K562 (cell line): Measurements from ENCODE around the gene MYH9. TPM values are rescaled to one million over a fixed set of nuclear protein-coding genes. Genes with fewer than 3 reads are reported as not detected.

Experiments used
- ATF1 ChIP-seq, 2 experiments: fragments of 450-650 bp in 1 of 2; IDR thresholded peaks; 2 replicates each; pipeline ENCODE4 v1.6.1; 2016; ENCODE audit warnings: missing compliant biosample characterization in 1 of 2, missing genetic modification characterization in 1 of 2
- E2F6 ChIP-seq, 2 experiments: IDR thresholded peaks; 2 replicates each; pipeline ENCODE4 v1.6.1; 2011; ENCODE audit warnings: borderline replicate concordance in 1 of 2, control low read depth in 1 of 2, low read depth in 1 of 2, low read length in 1 of 2, mild to moderate bottlenecking in 1 of 2, mixed read lengths in 1 of 2, moderate library complexity in 1 of 2; ENCODE audit not compliant: insufficient read depth in 1 of 2, insufficient read length in 1 of 2, poor library complexity in 1 of 2, severe bottlenecking in 1 of 2; ENCODE audit errors: extremely low read depth in 1 of 2
- EZH2 ChIP-seq: IDR thresholded peaks from 2 replicates; pipeline ENCODE4 v1.6.1; 2012; ENCODE audit warnings: low read depth, mild to moderate bottlenecking, inconsistent platforms, low read length, borderline replicate concordance
- FOXA1 ChIP-seq: fragments of 450-650 bp; IDR thresholded peaks from 2 replicates; pipeline ENCODE4 v1.6.1; 2016; ENCODE audit warnings: mild to moderate bottlenecking, borderline replicate concordance
- MCM5 ChIP-seq: fragments of 450-650 bp; IDR thresholded peaks from 2 replicates; pipeline ENCODE4 v1.6.1; 2016; ENCODE audit warnings: low read depth
- NFE2L1 ChIP-seq: fragments of 450-650 bp; IDR thresholded peaks from 2 replicates; pipeline ENCODE4 v1.6.1; 2016; ENCODE audit warnings: missing genetic modification characterization, low read depth, mild to moderate bottlenecking, missing compliant biosample characterization, moderate library complexity, borderline replicate concordance
- NFYB ChIP-seq: IDR thresholded peaks from 2 replicates; pipeline ENCODE4 v1.6.1; 2011; ENCODE audit warnings: mild to moderate bottlenecking, moderate library complexity; ENCODE audit not compliant: insufficient read length; ENCODE audit errors: extremely low read depth
- NR4A1 ChIP-seq, 2 experiments: fragments of 250-450 bp in 1 of 2; fragments of 450-650 bp in 1 of 2; sonication (Bioruptor Pico) in 1 of 2; IDR thresholded peaks; 2 replicates each; pipeline versions ENCODE4 v1.4.0 to v1.6.1; 2016 to 2020; ENCODE audit warnings: mild to moderate bottlenecking in 2 of 2, missing compliant biosample characterization in 1 of 2, missing genetic modification characterization in 1 of 2, moderate library complexity in 1 of 2
- RBM17 ChIP-seq: fragments of 200-400 bp; formaldehyde crosslinking; IDR thresholded peaks from 2 replicates; pipeline ENCODE4 v1.6.1; 2017; ENCODE audit warnings: low read depth, mild to moderate bottlenecking, low read length, borderline replicate concordance
- SIN3A ChIP-seq, 2 experiments: fragments of 150-350 bp in 1 of 2; IDR thresholded peaks; 2 replicates each; pipeline ENCODE4 v1.6.1; 2011 to 2016; ENCODE audit warnings: borderline replicate concordance in 2 of 2, low read depth in 2 of 2, low read length in 2 of 2, mild to moderate bottlenecking in 2 of 2, moderate library complexity in 2 of 2; ENCODE audit not compliant: control insufficient read depth in 1 of 2
- SIRT6 ChIP-seq: IDR thresholded peaks from one replicate; pipeline ENCODE4 v1.6.1; 2012; ENCODE audit warnings: low read depth, mild to moderate bottlenecking, control low read depth, inconsistent platforms, low read length, moderate library complexity
- SMARCB1 ChIP-seq: IDR thresholded peaks from 2 replicates; pipeline ENCODE4 v1.6.1; 2011; ENCODE audit warnings: improper control_type of control experiment, low read depth; ENCODE audit not compliant: insufficient read length
- ZNF316 ChIP-seq: fragments of 450-650 bp; IDR thresholded peaks from 2 replicates; pipeline ENCODE4 v1.6.1; 2016
- ZNF384 ChIP-seq: IDR thresholded peaks from 2 replicates; pipeline ENCODE4 v1.6.1; 2012; ENCODE audit warnings: low read depth, low read length, improper control_type of control experiment
- polyA plus RNA-seq, 8 experiments: library from polyadenylated mRNA; depleted of rRNA in 4 of 8; stranded (reverse) in 5 of 8; unstranded in 3 of 8; fragments of >200 nt; fragmentation: Nextera tagmentation in 2 of 8; fragmentation: Illumina TruSeq in 1 of 8; extraction: Ambion mirVana in 2 of 8; extraction: Trizol in 1 of 8; gene quantifications; 2 replicates each; pipeline versions ENCODE4 v1.2.1 to v1.2.3, GENCODE V29; 2011 to 2014; ENCODE audit warnings: inconsistent platforms in 1 of 8, missing spikeins in 1 of 8
- total RNA-seq, 7 experiments: library from RNA; depleted of rRNA in 6 of 7; stranded (reverse); fragments of >200 nt in 6 of 7; fragmentation: Illumina TruSeq in 2 of 7; extraction: Trizol in 2 of 7; gene quantifications; 2 replicates each; pipeline versions ENCODE4 v1.2.1 to v1.2.3, GENCODE V29; 2011 to 2021; ENCODE audit warnings: low replicate concordance in 1 of 7
- TF ChIP-seq, protein P1 (sequence below), 2 experiments: fragments of 450-650 bp in 1 of 2; IDR thresholded peaks; 2 replicates each; pipeline ENCODE4 v1.6.1; 2011 to 2017; ENCODE audit warnings: low read depth in 2 of 2, antibody characterized with exemption in 1 of 2, borderline replicate concordance in 1 of 2, low read length in 1 of 2, mild to moderate bottlenecking in 1 of 2, mixed read lengths in 1 of 2; ENCODE audit not compliant: control insufficient read depth in 1 of 2
- TF ChIP-seq, protein P2 (sequence below): fragments of 450-650 bp; IDR thresholded peaks from 2 replicates; pipeline ENCODE4 v1.6.1; 2017; ENCODE audit warnings: antibody characterized with exemption, mild to moderate bottlenecking
- TF ChIP-seq, protein P3 (sequence below): sonication (generic); formaldehyde crosslinking; IDR thresholded peaks from 2 replicates; pipeline ENCODE4 v1.9.0; 2022; ENCODE audit warnings: mild to moderate bottlenecking, missing genetic modification reagents

Gene MYH9
- total and polyA plus RNA-seq, 9 of the 15 experiments (the other 6 are each of a cell fraction or from before 2014, with no cell fraction given) = 0.71 to 111 (median 24.6) TPM

DNA sequence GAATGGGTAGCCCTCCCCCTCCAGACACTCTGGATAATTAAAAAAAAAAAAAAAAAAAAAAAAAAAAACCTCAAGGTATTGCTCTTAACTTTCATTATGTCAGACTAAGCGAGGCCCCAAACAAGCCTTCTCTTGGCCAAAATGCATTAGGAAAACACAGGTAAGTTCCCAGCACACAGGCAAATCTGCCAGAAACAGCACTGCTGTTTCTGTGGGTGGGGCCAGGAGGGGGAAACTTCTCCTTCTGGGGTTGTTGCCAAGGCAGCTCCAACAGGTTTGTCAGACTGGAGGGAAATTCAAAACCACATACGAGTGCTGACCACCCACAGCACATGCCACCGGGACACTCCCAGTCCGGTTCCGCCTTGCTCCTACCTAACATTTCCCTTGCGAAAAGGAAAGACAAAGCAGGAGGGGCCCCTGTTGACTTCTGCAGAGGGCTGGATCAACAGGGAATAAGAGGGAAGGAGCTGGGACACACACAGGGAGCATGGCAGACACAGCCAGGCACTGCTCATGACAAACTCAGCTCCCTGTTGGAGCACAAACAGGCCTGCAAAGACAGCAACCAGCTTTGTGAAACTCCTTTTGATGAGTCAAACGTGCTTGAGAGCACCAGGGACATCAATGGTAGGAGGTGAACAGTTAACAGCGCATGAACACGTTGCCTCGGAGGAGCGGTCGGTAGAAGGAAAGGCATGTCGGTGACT is 55.0 kb downstream of the MYH9 start (continued):
- peak in 1 of 2 experiments; percentile 53 for TF ChIP-seq E2F6 (IDR thresholded peaks at IDR 0.05; ENCODE audit: borderline replicate concordance in 1 of 2, extremely low read depth in 1 of 2, insufficient read depth in 1 of 2, insufficient read length in 1 of 2, low read depth in 1 of 2, low read length in 1 of 2, poor library complexity in 1 of 2, severe bottlenecking in 1 of 2)
- no peak for TF ChIP-seq NFE2L1 (tag)
- no peak for TF ChIP-seq NR4A1 (CRISPR knock-in tag; IDR thresholded peaks at IDR 0.05)
- TF ChIP-seq NR4A1 (tag; IDR thresholded peaks at IDR 0.05) = no peak
- no peak for TF ChIP-seq ZNF384
- no peak for TF ChIP-seq FOXA1
- TF ChIP-seq, protein P1, sequence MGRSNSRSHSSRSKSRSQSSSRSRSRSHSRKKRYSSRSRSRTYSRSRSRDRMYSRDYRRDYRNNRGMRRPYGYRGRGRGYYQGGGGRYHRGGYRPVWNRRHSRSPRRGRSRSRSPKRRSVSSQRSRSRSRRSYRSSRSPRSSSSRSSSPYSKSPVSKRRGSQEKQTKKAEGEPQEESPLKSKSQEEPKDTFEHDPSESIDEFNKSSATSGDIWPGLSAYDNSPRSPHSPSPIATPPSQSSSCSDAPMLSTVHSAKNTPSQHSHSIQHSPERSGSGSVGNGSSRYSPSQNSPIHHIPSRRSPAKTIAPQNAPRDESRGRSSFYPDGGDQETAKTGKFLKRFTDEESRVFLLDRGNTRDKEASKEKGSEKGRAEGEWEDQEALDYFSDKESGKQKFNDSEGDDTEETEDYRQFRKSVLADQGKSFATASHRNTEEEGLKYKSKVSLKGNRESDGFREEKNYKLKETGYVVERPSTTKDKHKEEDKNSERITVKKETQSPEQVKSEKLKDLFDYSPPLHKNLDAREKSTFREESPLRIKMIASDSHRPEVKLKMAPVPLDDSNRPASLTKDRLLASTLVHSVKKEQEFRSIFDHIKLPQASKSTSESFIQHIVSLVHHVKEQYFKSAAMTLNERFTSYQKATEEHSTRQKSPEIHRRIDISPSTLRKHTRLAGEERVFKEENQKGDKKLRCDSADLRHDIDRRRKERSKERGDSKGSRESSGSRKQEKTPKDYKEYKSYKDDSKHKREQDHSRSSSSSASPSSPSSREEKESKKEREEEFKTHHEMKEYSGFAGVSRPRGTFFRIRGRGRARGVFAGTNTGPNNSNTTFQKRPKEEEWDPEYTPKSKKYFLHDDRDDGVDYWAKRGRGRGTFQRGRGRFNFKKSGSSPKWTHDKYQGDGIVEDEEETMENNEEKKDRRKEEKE (IDR thresholded peaks at IDR 0.05; ENCODE audit: borderline replicate concordance in 1 of 2, control insufficient read depth in 1 of 2, low read depth in 2 of 2, low read length in 1 of 2) = no peak
- TF ChIP-seq MCM5 = no peak
- TF ChIP-seq, protein P2, sequence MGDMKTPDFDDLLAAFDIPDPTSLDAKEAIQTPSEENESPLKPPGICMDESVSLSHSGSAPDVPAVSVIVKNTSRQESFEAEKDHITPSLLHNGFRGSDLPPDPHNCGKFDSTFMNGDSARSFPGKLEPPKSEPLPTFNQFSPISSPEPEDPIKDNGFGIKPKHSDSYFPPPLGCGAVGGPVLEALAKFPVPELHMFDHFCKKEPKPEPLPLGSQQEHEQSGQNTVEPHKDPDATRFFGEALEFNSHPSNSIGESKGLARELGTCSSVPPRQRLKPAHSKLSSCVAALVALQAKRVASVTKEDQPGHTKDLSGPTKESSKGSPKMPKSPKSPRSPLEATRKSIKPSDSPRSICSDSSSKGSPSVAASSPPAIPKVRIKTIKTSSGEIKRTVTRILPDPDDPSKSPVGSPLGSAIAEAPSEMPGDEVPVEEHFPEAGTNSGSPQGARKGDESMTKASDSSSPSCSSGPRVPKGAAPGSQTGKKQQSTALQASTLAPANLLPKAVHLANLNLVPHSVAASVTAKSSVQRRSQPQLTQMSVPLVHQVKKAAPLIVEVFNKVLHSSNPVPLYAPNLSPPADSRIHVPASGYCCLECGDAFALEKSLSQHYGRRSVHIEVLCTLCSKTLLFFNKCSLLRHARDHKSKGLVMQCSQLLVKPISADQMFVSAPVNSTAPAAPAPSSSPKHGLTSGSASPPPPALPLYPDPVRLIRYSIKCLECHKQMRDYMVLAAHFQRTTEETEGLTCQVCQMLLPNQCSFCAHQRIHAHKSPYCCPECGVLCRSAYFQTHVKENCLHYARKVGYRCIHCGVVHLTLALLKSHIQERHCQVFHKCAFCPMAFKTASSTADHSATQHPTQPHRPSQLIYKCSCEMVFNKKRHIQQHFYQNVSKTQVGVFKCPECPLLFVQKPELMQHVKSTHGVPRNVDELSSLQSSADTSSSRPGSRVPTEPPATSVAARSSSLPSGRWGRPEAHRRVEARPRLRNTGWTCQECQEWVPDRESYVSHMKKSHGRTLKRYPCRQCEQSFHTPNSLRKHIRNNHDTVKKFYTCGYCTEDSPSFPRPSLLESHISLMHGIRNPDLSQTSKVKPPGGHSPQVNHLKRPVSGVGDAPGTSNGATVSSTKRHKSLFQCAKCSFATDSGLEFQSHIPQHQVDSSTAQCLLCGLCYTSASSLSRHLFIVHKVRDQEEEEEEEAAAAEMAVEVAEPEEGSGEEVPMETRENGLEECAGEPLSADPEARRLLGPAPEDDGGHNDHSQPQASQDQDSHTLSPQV = peak; percentile 54
- TF ChIP-seq, protein P3, sequence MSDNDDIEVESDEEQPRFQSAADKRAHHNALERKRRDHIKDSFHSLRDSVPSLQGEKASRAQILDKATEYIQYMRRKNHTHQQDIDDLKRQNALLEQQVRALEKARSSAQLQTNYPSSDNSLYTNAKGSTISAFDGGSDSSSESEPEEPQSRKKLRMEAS (CRISPR knock-in tag) = peak; percentile 56
- no peak for TF ChIP-seq NFYB
- TF ChIP-seq EZH2 = no peak
- no peak for TF ChIP-seq SIN3A (IDR thresholded peaks at IDR 0.05; ENCODE audit: borderline replicate concordance in 2 of 2, control insufficient read depth in 1 of 2, low read depth in 2 of 2, low read length in 2 of 2)
- TF ChIP-seq SIRT6 = no peak
- TF ChIP-seq ZNF316 = no peak
- no peak for TF ChIP-seq ATF1 (CRISPR knock-in tag; IDR thresholded peaks at IDR 0.05)
- no peak for TF ChIP-seq ATF1 (tag; IDR thresholded peaks at IDR 0.05)
- no peak for TF ChIP-seq RBM17
- no peak for TF ChIP-seq SMARCB1
